Measurements from ENCODE around the gene VAV3. TPM values are rescaled to one million over a fixed set of nuclear protein-coding genes. Genes with fewer than 3 reads are reported as not detected.

VAV3 gene
- total and polyA plus RNA-seq, 2 of the 13 experiments (the other 11 are each of a cell fraction or from before 2014, with no cell fraction given), result 15.9 to 29.8 TPM

GRCh38 chr1:107781245-107781644 lies 183.7 kb downstream of the VAV3 start (continued):
- no peak for TF ChIP-seq JUNB (CRISPR knock-in tag; IDR thresholded peaks at IDR 0.05; ENCODE audit: borderline replicate concordance)
- no peak for TF ChIP-seq TSC22D2 (CRISPR knock-in tag; IDR thresholded peaks at IDR 0.05; ENCODE audit: borderline replicate concordance)
- no peak for TF ChIP-seq NPAS2 (CRISPR knock-in tag; IDR thresholded peaks at IDR 0.05; ENCODE audit: borderline replicate concordance)
- TF ChIP-seq ZNF431 (CRISPR knock-in tag; IDR thresholded peaks at IDR 0.05; ENCODE audit: borderline replicate concordance, low read depth), result no peak
- TF ChIP-seq ZFY (CRISPR knock-in tag; IDR thresholded peaks at IDR 0.05), result no peak
- TF ChIP-seq TFDP1 (CRISPR knock-in tag; IDR thresholded peaks at IDR 0.05; ENCODE audit: borderline replicate concordance), result no peak
- no peak for TF ChIP-seq NCOA1 (CRISPR knock-in tag; IDR thresholded peaks at IDR 0.05)
- TF ChIP-seq KDM4B (CRISPR knock-in tag; IDR thresholded peaks at IDR 0.05), result no peak
- TF ChIP-seq SKI (IDR thresholded peaks at IDR 0.05; ENCODE audit: partially characterized antibody), result no peak

- Histone ChIP-seq H3K4me3 (replicated peaks in 1 of 3; ENCODE audit: insufficient read depth in 1 of 3, low read depth in 2 of 3, low read length in 3 of 3) (no peak overlapping the region), H3K4me1 (ENCODE audit: insufficient read depth, low read length) (no peaks in the 10 kb centered on the region), H2AFZ (ENCODE audit: low read length) (no peak overlapping the region), H3K27ac (ENCODE audit: extremely low read length, insufficient read depth, low read length) (no peak overlapping the region), H3K9ac (ENCODE audit: insufficient read depth, low read depth, low read length) (no peak overlapping the region), H3K79me2 (ENCODE audit: insufficient read depth, low read length) (no peaks in the 10 kb centered on the region), H3K4me2 (ENCODE audit: low read depth, low read length) (no peak overlapping the region), H3K27me3 (ENCODE audit: control insufficient read depth in 1 of 2, insufficient read depth in 2 of 2, low read length in 2 of 2) (no peaks in the 10 kb centered on the region), H3K36me3 (replicated peaks in 1 of 2; ENCODE audit: control insufficient read depth in 1 of 2, insufficient read depth in 2 of 2, low read length in 2 of 2) (no peaks in the 10 kb centered on the region), H4K20me1 (ENCODE audit: insufficient read depth, low read length) (no peaks in the 10 kb centered on the region; the same call in 1 of the 2 replicates), H3K9me3 (ENCODE audit: low read length) (no peaks in the 10 kb centered on the region)
- ATAC-seq (no peak), FAIRE-seq (no peak), DNase-seq (ENCODE audit: low spot score) (no peak)
- ChIA-PET POLR2A (no interaction called here), CTCF (ENCODE audit: low intra/inter-chr PET ratio, low total read pairs) (no interaction called here)
- 18% methylated on average over 3 of the region's 3 CpGs for WGBS (ENCODE audit: low lambda C conversion rate)
- intact Hi-C loops (cut with micrococcal nuclease; ENCODE audit: unreplicated experiment), result no loop called here
- in situ Hi-C loops (cut with HindIII; ENCODE audit: extremely low pct_ligation_motif_present, low pct_unique_long_range_greater_than_20kb), result loop anchor here (25.0 kb wide), 1 partner anchor 785 kb away; the partner anchor contains the start of gene EEIG2
- no TSS peak for BruUV-seq (replicated peaks)
- TF ChIP-seq ZSCAN22 (CRISPR knock-in tag; IDR thresholded peaks at IDR 0.05) (no peak), GATA4 (IDR thresholded peaks at IDR 0.05; ENCODE audit: borderline replicate concordance, low read depth) (no peak), BHLHE40 (IDR thresholded peaks at IDR 0.05; ENCODE audit: low read length) (no peak), ZNF234 (CRISPR knock-in tag; conservative IDR thresholded peaks at IDR 0.05) (no peak), ZNF282 (IDR thresholded peaks at IDR 0.05; ENCODE audit: partially characterized antibody) (no peak), NFKBIZ (CRISPR knock-in tag; IDR thresholded peaks at IDR 0.05) (no peak), POGZ (CRISPR knock-in tag; IDR thresholded peaks at IDR 0.05) (no peak), AGO2 (optimal IDR thresholded peaks at IDR 0.05; ENCODE audit: low read depth, low read length) (no peak), RBAK (CRISPR knock-in tag; IDR thresholded peaks at IDR 0.05) (no peak), FOXA3 (CRISPR knock-in tag; IDR thresholded peaks at IDR 0.05) (no peak), ZSCAN12 (CRISPR knock-in tag; IDR thresholded peaks at IDR 0.05) (no peak), PHF20 (CRISPR knock-in tag; IDR thresholded peaks at IDR 0.05) (no peak), ZNF260 (CRISPR knock-in tag; IDR thresholded peaks at IDR 0.05; ENCODE audit: borderline replicate concordance, low read depth) (no peak), GTF2F1 (IDR thresholded peaks at IDR 0.05; ENCODE audit: low read length) (no peak), RAD21 (CRISPR knock-in tag; IDR thresholded peaks at IDR 0.05) (no peak), ZNF335 (CRISPR knock-in tag; IDR thresholded peaks at IDR 0.05) (no peak), ZNF569 (CRISPR knock-in tag; IDR thresholded peaks at IDR 0.05; ENCODE audit: borderline replicate concordance) (no peak), SCMH1 (CRISPR knock-in tag; IDR thresholded peaks at IDR 0.05; ENCODE audit: borderline replicate concordance) (no peak), SOX6 (IDR thresholded peaks at IDR 0.05) (no peak), SOX6 (CRISPR knock-in tag; IDR thresholded peaks at IDR 0.05) (no peak), FOXC1 (CRISPR knock-in tag; IDR thresholded peaks at IDR 0.05; ENCODE audit: borderline replicate concordance) (no peak)
These were observed 187.3 kb downstream of the VAV3 start for GRCh38 chr1:107777664-107778047.
